Right atrium auricular region (tissue), 2 donors: Measurements from ENCODE around the gene ZNF738. TPM values are rescaled to one million over a fixed set of nuclear protein-coding genes. Genes with fewer than 3 reads are reported as not detected.
A peak's percentile ranks its signal among the peaks of the same experiment; 100 is the strongest.
"Not testable (repeated sequence)": the region's sequence is repeated elsewhere in the genome, so short reads cannot be mapped to it uniquely, and the experiment has no call there.

ENCODE experiments used
- DNase-seq: peaks from one replicate; pipeline ENCODE4 v3.0.0-alpha.2; 2019; ENCODE audit warnings: low spot score
- H3K27ac ChIP-seq, 2 donors: fragments of 200-600 bp; sonication (generic); 1 replicate in 1 of 2; 2 replicates in 1 of 2; pipeline ENCODE4 v1.5.1; 2016 to 2019
- H3K27me3 ChIP-seq, 2 donors: fragments of 200-600 bp; sonication (generic); one replicate each; pipeline versions ENCODE4 v1.5.1 to v1.6.0; 2017 to 2019
- H3K36me3 ChIP-seq: fragments of 200-600 bp; sonication (generic); one replicate; pipeline ENCODE4 v1.5.1; 2016
- H3K4me1 ChIP-seq, 2 donors: fragments of 200-600 bp; sonication (generic); one replicate each; pipeline versions ENCODE4 v1.5.1 to v1.6.0; 2017 to 2019
- H3K4me3 ChIP-seq, 2 donors: fragments of 200-600 bp; sonication (generic); 1 replicate in 1 of 2; 2 replicates in 1 of 2; pipeline ENCODE4 v1.5.1; 2017 to 2019; ENCODE audit warnings: mild to moderate bottlenecking in 1 of 2, moderate library complexity in 1 of 2
- H3K9me3 ChIP-seq, 2 donors: fragments of 200-600 bp; sonication (generic); one replicate each; pipeline ENCODE4 v1.5.1; 2019
- total RNA-seq, 2 donors: library from RNA; depleted of rRNA; stranded (reverse); fragments of >200 nt; gene quantifications; one replicate each; pipeline ENCODE4 v1.1.0, GENCODE V29; 2016
- TF ChIP-seq, protein P1 (sequence below), 2 donors: fragments of 200-600 bp; sonication (generic); IDR thresholded peaks; one replicate each; pipeline ENCODE4 v1.5.1; 2019; ENCODE audit warnings: antibody characterized with exemption in 2 of 2

ZNF738 gene
- total RNA-seq, 2 donors from 2014 or later = 2.2 to 2.3 TPM

DNA sequence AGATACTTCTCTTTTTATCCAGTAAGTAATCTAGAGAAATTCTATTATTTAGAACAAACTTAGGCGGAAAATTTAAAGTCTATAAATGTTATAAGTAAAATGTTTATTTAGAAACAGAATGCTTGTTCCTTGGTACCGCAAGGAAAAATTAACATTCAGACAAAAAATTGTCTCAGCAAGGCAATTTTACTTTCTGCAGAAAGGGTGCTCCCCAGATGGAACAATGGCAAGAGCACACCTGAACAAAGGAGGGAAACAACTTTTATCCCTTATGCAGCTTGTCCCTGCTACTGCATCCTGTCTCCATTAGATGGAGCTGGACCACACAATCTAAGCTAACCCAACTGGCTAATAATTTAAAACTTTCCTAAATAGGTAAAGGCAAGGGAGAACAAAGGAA is 23.1 kb upstream of the ZNF738 start:
- no peaks in the 10 kb centered on the region for H3K4me1 ChIP-seq
- TF ChIP-seq, protein P1, sequence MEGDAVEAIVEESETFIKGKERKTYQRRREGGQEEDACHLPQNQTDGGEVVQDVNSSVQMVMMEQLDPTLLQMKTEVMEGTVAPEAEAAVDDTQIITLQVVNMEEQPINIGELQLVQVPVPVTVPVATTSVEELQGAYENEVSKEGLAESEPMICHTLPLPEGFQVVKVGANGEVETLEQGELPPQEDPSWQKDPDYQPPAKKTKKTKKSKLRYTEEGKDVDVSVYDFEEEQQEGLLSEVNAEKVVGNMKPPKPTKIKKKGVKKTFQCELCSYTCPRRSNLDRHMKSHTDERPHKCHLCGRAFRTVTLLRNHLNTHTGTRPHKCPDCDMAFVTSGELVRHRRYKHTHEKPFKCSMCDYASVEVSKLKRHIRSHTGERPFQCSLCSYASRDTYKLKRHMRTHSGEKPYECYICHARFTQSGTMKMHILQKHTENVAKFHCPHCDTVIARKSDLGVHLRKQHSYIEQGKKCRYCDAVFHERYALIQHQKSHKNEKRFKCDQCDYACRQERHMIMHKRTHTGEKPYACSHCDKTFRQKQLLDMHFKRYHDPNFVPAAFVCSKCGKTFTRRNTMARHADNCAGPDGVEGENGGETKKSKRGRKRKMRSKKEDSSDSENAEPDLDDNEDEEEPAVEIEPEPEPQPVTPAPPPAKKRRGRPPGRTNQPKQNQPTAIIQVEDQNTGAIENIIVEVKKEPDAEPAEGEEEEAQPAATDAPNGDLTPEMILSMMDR (IDR thresholded peaks at IDR 0.05) = no peak
- no peaks in the 10 kb centered on the region for H3K27me3 ChIP-seq
- peaks cover 0 to 26% of the 10 kb centered on the region in 2 donors for H3K9me3 ChIP-seq
- H3K4me3 ChIP-seq = no peak overlapping the region
- no peak for DNase-seq
- H3K36me3 ChIP-seq = no peaks in the 10 kb centered on the region
- H3K27ac ChIP-seq = no peak overlapping the region

DNA sequence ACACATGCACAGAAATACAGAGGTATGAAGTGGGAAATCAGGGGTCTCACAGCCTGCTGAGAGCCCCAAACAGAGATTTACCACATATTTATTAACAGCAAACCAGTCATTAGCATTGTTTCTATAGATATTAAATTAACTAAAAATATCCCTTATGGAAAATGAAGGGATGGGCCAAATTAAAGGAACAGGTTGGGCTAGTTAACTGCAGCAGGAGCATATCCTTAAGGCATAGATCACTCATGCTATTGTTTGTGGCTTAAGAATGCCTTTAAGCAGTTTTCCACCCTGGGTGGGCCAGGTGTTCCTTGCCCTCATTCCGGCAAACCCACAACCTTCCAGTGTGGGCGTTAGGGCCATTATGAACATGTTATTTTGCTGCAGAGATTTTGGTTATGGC is 14.0 kb upstream of the ZNF738 start:
- H3K27ac ChIP-seq, H3K36me3 ChIP-seq, H3K4me1 ChIP-seq, H3K27me3 ChIP-seq, DNase-seq, H3K9me3 ChIP-seq, H3K4me3 ChIP-seq: not testable (repeated sequence)

DNA sequence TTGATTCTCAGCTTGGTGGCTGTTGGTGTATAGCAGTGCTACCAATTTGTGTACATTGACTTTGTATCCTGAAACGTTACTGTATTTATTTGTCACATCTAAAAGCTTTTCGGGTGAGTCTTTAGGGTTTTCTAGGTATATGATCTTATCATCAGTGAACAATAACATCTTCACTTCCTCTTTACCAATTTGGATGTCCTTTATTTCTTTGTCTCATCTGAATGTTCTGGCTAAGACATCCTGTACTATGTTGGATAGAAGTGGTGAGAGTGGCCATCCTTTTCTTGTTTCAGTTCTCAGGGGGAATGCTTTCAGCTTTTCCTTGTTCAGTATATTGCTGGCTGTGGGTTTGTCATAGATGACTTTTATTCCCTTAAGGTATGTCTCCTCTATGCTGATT is 6.0 kb upstream of the ZNF738 start:
- H3K4me1 ChIP-seq = no peaks in the 10 kb centered on the region
- no peaks in the 10 kb centered on the region for H3K36me3 ChIP-seq
- H3K4me3 ChIP-seq = no peak overlapping the region
- TF ChIP-seq, protein P1 (IDR thresholded peaks at IDR 0.05) = no peak
- DNase-seq = no peak
- peaks cover 0 to 6% of the 10 kb centered on the region in 2 donors for H3K9me3 ChIP-seq
- no peak overlapping the region for H3K27ac ChIP-seq
- no peaks in the 10 kb centered on the region for H3K27me3 ChIP-seq

DNA sequence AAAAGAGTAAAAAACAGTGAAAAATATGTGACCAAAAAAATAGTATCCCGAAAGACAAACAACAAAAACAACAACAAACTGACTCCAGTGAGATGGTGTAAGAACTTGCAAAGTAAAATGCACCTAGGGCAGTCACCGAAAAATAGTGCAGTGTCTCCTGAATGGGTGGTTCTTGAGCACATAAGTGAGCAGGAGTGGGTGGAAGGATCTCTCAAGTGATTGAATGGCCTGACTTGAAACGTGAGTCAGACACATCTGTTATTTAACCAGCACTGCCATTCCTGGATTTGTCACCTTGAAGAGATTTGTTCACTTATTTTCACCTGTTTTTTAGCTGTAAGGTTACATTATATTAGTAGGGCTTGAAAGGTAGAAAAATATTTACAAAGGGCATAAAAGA is 3.5 kb downstream of the ZNF738 start:
- H3K4me1 ChIP-seq = no peaks in the 10 kb centered on the region
- TF ChIP-seq, protein P1 (IDR thresholded peaks at IDR 0.05) = no peak
- H3K4me3 ChIP-seq = no peak overlapping the region
- no peak for DNase-seq
- H3K36me3 ChIP-seq = peaks cover 4% of the 10 kb centered on the region
- H3K27me3 ChIP-seq = no peaks in the 10 kb centered on the region
- H3K9me3 ChIP-seq = no peaks in the 10 kb centered on the region
- H3K27ac ChIP-seq = no peak overlapping the region

DNA sequence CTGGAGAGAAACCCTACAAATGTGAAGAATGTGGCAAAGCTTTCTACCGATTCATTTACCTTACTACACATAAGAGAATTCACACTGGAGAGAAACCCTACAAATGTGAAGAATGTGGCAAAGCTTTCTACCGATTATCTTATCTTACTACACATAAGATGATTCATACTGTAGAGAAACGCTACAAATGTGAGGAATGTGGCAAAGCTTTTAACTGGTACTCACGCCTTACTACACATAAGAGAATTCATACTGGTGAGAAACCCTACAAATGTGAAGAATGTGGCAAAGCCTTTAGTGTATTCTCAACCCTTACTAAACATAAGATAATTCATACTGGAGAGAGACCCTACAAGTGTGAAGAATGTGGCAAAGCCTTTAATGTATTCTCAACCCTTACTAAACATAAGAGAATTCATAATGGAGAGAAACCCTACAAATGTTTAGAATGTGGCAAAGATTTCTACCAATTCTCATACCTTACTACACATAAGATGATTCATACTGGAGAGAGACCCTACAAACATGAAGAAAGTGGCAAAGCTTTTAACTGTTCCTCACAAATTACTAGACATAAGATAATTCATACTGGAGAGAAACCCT is 25.3 kb downstream of the ZNF738 start:
- Histone ChIP-seq H3K9me3 (peaks cover 42 to 100% of the 10 kb centered on the region in 2 donors), H3K36me3 (peaks cover 14% of the 10 kb centered on the region)

DNA sequence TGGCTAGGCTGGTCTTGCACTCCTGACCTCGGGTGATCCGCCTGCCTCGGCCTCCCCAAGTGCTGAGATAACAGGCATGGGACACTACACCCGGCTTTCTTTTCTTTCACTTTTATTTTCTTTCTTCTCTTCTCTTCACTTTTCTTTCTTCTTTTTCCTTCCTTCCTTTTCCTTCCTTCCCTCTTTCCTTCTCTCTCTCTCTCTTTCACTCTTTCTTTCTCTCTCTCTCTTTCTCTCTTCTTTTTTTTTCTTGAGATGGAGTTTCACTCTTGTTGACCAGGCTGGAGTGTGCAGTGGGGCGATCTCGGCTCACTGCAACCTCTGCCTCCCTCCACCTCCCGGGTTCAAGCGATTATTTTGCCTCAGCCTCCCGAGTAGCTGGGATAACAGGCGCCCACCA is 37.3 kb downstream of the ZNF738 start:
- Histone ChIP-seq H3K36me3 (peaks cover 4% of the 10 kb centered on the region), H3K9me3 (no peaks in the 10 kb centered on the region)
- DNase-seq = no peak

More for the DNA sequence above, 25.3 kb downstream of the ZNF738 start:
- Histone ChIP-seq H3K27me3 (no peaks in the 10 kb centered on the region), H3K27ac (no peak overlapping the region), H3K4me3 (no peak overlapping the region), H3K4me1 (no peaks in the 10 kb centered on the region)
- DNase-seq = no peak
- TF ChIP-seq, protein P1 (IDR thresholded peaks at IDR 0.05) = no peak

More for the DNA sequence above, 37.3 kb downstream of the ZNF738 start:
- TF ChIP-seq, protein P1 (IDR thresholded peaks at IDR 0.05) = no peak
- no peak overlapping the region for H3K4me3 ChIP-seq
- H3K27me3 ChIP-seq = no peaks in the 10 kb centered on the region
- peaks cover 0 to 11% of the 10 kb centered on the region in 2 donors for H3K4me1 ChIP-seq
- H3K27ac ChIP-seq = peak overlapping the region in 1 of 2 donors; percentile 84
